Activated naive CD4-positive, alpha-beta T cell treated with anti-CD3 and anti-CD28 coated beads, Interleukin-2, amount 50 U/mL, for 24 hours (primary cell): Measurements from ENCODE around the gene SEBOX.
"Not testable (repeated sequence)": the region's sequence is repeated elsewhere in the genome, so short reads cannot be mapped to it uniquely, and the experiment has no call there.

Experiments
- H3K27ac Mint-ChIP-seq: one replicate; pipeline ENCODE4 v1.8.0; 2021; ENCODE audit warnings: mild to moderate bottlenecking, mixed read lengths
- H3K27me3 Mint-ChIP-seq: one replicate; pipeline ENCODE4 v1.8.0; 2021; ENCODE audit warnings: mixed read lengths
- H3K36me3 Mint-ChIP-seq: one replicate; pipeline ENCODE4 v1.8.0; 2021; ENCODE audit warnings: mixed read lengths
- H3K4me1 Mint-ChIP-seq: one replicate; pipeline ENCODE4 v1.8.0; 2021; ENCODE audit warnings: mixed read lengths
- H3K4me3 Mint-ChIP-seq: one replicate; pipeline ENCODE4 v1.8.0; 2021; ENCODE audit warnings: mild to moderate bottlenecking, mixed read lengths
- H3K9me3 Mint-ChIP-seq: one replicate; pipeline ENCODE4 v1.8.0; 2021; ENCODE audit warnings: mixed read lengths

Gene SEBOX

GRCh38 chr17:28340374-28340773 lies 24.6 kb downstream of the SEBOX start:
- no peaks in the 10 kb centered on the region for H3K9me3 Mint-ChIP-seq
- H3K36me3 Mint-ChIP-seq = peaks cover 4% of the 10 kb centered on the region
- H3K4me1 Mint-ChIP-seq = peaks cover 26% of the 10 kb centered on the region
- H3K4me3 Mint-ChIP-seq = no peak overlapping the region
- no peaks in the 10 kb centered on the region for H3K27me3 Mint-ChIP-seq
- H3K27ac Mint-ChIP-seq = peak overlapping the region; percentile 59

- H3K27me3 Mint-ChIP-seq = no peaks in the 10 kb centered on the region
- peaks cover 31% of the 10 kb centered on the region for H3K4me1 Mint-ChIP-seq
- no peak overlapping the region for H3K27ac Mint-ChIP-seq
- no peaks in the 10 kb centered on the region for H3K9me3 Mint-ChIP-seq
- H3K4me3 Mint-ChIP-seq = no peak overlapping the region
- H3K36me3 Mint-ChIP-seq = peaks cover 4% of the 10 kb centered on the region
These were observed 25.6 kb downstream of the SEBOX start for GRCh38 chr17:28339431-28339830.

GRCh38 chr17:28338769-28339212 lies 26.2 kb downstream of the SEBOX start:
- H3K4me3 Mint-ChIP-seq, H3K27ac Mint-ChIP-seq, H3K9me3 Mint-ChIP-seq, H3K27me3 Mint-ChIP-seq, H3K36me3 Mint-ChIP-seq: not testable (repeated sequence)
- H3K4me1 Mint-ChIP-seq = peaks cover 37% of the 10 kb centered on the region

GRCh38 chr17:28338056-28338768 lies 26.8 kb downstream of the SEBOX start:
- H3K9me3 Mint-ChIP-seq = no peaks in the 10 kb centered on the region
- no peak overlapping the region for H3K27ac Mint-ChIP-seq
- H3K4me3 Mint-ChIP-seq = no peak overlapping the region
- H3K4me1 Mint-ChIP-seq = peaks cover 43% of the 10 kb centered on the region
- no peaks in the 10 kb centered on the region for H3K36me3 Mint-ChIP-seq
- H3K27me3 Mint-ChIP-seq = no peaks in the 10 kb centered on the region

DNA sequence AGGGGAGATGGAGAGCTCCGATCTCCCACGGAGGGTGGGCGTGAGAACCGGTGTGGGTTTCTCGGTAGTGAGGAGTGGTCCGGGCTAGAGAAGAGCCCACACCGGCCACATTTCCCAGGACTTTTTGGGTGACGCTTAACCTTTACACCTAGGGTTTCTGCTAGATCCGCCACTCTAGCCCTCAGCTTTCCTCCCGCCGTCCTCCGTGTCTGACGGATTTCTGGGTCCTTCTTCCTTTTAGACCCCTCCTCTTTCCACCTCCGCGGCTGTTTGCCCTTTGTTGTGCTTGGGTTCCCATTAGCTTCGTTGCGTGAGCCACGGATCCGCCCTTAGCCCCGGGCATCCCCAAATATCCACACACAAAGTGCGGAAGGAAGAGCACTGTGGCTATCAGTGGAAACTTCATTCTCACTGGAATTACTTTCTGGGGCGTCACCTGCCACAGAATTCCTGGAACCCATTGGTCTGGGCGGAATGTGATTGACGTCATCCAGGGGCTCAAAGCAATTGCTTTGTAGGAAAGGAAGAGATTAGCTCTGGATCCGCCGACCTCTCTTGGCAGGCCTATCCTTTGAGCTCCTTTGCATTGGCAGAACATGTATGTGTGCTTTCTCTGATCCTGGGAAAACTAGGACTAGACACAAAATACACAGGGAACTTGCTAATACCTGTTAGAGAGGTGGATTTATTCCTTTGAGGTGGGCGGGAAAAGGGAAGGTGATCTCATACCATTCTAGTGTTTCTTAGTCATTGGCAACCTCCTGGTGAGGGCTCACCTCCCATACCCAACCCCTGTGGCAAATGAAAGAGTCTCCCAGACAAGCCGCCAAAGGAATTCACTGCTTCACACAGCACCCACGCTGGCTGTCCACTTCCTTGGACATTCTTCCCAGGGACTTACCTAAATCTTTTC lies 28.8 kb downstream of the SEBOX start:
- H3K36me3 Mint-ChIP-seq = no peaks in the 10 kb centered on the region
- peaks cover 53% of the 10 kb centered on the region for H3K4me1 Mint-ChIP-seq
- peak overlapping the region; percentile 23 for H3K27ac Mint-ChIP-seq
- peak overlapping the region; percentile 99 for H3K4me3 Mint-ChIP-seq
- no peaks in the 10 kb centered on the region for H3K27me3 Mint-ChIP-seq
- no peaks in the 10 kb centered on the region for H3K9me3 Mint-ChIP-seq

DNA sequence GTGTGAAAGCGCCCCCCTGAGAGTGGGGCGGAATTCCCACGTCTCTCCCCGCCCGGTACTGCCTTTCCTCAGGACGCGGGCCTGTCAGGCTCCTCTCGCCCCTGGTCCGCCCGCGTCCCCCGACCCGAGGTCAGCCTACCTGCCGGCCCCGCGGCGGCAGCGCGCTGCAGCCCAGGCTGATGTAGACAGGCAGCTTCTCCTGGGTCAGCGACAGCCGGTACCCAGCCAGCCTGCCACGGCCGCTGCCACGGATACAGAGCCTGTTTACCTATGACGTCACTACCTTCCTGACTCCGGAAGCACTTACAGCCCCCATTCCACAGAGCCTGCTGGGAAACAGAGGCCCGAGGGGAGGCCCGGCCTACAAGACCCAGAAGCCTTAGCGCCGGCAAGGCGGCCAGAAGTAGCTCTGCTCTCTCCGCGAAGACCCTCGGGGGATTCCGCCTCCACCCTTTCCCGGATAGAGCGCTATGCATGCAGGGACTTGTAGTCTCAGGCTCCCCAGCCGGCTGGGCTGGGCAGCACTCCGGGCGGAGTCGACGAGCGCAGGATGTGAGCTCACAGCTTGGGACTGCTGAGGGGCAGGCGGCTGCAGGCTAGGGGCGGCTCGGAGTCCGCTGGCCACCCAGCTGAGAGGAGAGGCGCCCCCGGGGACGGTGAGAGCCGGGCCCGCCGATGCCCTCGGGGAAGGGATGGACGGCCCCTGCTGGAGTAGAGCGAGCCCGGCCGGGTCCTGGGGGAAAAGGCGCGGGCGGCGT lies 29.6 kb downstream of the SEBOX start, which contains the start of the genes IFT20 and TNFAIP1:
IFT20 (minus strand) TSS at position 272 of the 758 bp plus-strand sequence. CDS start 3,487 bp downstream, outside the sequence.
TNFAIP1 (plus strand) TSS at position 561 of the 758 bp plus-strand sequence. CDS start 3,761 bp downstream, outside the sequence.
- Mint-ChIP-seq H3K9me3 (no peaks in the 10 kb centered on the region), H3K4me3 (peak within 1 kb of the TSS; percentile 99), H3K4me1 (peaks cover 53% of the 10 kb centered on the region), H3K27ac (peak within 1 kb of the TSS; percentile 97), H3K27me3 (no peaks in the 10 kb centered on the region), H3K36me3 (no peaks in the 10 kb centered on the region)

DNA sequence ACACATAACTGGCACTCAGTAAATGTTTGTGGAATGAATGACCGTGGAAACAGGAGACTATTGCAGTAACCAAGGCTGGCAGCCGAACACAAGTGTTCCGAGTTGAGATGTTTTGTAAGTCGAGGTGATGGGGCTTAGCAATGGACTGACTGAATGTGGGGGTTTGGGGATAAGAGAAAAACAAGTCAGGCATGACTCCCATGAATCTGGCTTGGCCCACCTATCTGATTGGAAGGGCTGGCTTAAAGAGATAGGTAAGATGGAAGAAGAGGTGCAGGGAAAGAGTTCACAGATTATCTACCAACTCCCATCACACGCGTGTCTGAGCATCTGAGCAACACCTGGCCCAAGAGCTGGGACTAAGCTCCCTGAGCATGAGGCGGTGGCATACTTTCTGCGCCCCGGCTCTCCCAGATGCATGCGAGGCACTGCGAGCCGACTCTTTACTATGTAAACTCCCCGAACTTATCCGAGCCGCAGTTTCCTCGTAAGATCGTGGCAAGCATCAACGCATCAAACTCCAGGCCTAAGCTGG lies 30.3 kb downstream of the SEBOX start:
- peak overlapping the region; percentile 99 for H3K4me3 Mint-ChIP-seq
- peaks cover 53% of the 10 kb centered on the region for H3K4me1 Mint-ChIP-seq
- no peaks in the 10 kb centered on the region for H3K9me3 Mint-ChIP-seq
- peak overlapping the region; percentile 97 for H3K27ac Mint-ChIP-seq
- H3K27me3 Mint-ChIP-seq = no peaks in the 10 kb centered on the region
- no peaks in the 10 kb centered on the region for H3K36me3 Mint-ChIP-seq

- Mint-ChIP-seq H3K9me3 (no peaks in the 10 kb centered on the region), H3K4me3 (peak overlapping the region; percentile 99)
These were observed 30.8 kb downstream of the SEBOX start for GRCh38 chr17:28334171-28334570.

GRCh38 chr17:28333083-28333746 lies 31.8 kb downstream of the SEBOX start:
- Mint-ChIP-seq H3K27ac (no peak overlapping the region), H3K4me3 (peak overlapping the region; percentile 99), H3K36me3 (no peaks in the 10 kb centered on the region), H3K27me3 (no peaks in the 10 kb centered on the region), H3K4me1 (peaks cover 47% of the 10 kb centered on the region), H3K9me3 (no peaks in the 10 kb centered on the region)

More at GRCh38 chr17:28334171-28334570, 30.8 kb downstream of the SEBOX start:
- Mint-ChIP-seq H3K27me3 (no peaks in the 10 kb centered on the region), H3K27ac (peak overlapping the region; percentile 60), H3K4me1 (peaks cover 53% of the 10 kb centered on the region), H3K36me3 (no peaks in the 10 kb centered on the region)

- no peaks in the 10 kb centered on the region for H3K9me3 Mint-ChIP-seq
- peak overlapping the region; percentile 66 for H3K4me3 Mint-ChIP-seq
- no peak overlapping the region for H3K27ac Mint-ChIP-seq
- peaks cover 36% of the 10 kb centered on the region for H3K4me1 Mint-ChIP-seq
- no peaks in the 10 kb centered on the region for H3K27me3 Mint-ChIP-seq
- peaks cover under 1% of the 10 kb centered on the region for H3K36me3 Mint-ChIP-seq
These were observed 33.0 kb downstream of the SEBOX start for GRCh38 chr17:28331891-28332420.

DNA sequence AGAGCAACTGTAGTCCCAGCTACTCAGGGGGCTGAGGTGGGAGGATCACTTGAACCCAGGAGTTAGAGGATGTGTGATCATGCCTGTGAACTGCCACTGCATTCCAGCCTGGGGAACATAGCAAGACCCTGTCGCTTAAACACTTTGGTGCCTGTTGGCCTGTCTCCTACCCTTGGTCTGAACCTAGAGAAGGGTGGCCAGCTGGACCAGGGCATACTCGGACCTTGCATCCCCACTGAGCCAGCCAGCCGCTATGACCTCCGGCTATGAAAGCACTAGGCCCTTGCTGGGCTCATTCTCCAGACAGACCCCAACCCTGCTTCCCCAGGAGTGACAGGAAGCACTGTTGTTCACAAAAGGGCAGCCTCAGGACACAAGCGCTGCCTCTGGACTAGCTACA lies 34.3 kb downstream of the SEBOX start:
- no peak overlapping the region for H3K4me3 Mint-ChIP-seq
- no peak overlapping the region for H3K27ac Mint-ChIP-seq
- H3K4me1 Mint-ChIP-seq = peaks cover 27% of the 10 kb centered on the region
- no peaks in the 10 kb centered on the region for H3K9me3 Mint-ChIP-seq
- H3K27me3 Mint-ChIP-seq = no peaks in the 10 kb centered on the region
- H3K36me3 Mint-ChIP-seq = peaks cover 2% of the 10 kb centered on the region

DNA sequence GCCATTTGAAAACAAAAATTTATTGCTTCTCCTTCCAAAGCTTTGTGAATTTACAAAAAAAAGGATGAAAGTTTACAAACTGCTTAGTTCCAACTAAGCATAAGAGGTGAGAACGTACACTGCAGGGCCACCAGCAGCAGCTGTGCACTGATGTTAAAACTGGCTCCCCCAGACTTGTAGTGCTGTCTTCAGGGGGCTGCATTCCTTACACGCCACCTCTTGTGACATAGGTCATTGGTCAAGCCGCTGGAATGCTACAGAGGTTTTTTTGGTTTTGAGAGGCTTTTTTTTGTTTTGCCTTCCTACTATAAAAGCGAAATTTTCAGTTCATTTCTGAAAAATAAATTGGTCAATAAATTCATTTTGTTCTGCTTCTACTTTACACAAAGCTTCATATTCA lies 36.7 kb downstream of the SEBOX start:
- Mint-ChIP-seq H3K9me3 (no peaks in the 10 kb centered on the region), H3K36me3 (peaks cover 2% of the 10 kb centered on the region), H3K27ac (no peak overlapping the region), H3K4me1 (peaks cover 11% of the 10 kb centered on the region), H3K4me3 (no peak overlapping the region), H3K27me3 (no peaks in the 10 kb centered on the region)

DNA sequence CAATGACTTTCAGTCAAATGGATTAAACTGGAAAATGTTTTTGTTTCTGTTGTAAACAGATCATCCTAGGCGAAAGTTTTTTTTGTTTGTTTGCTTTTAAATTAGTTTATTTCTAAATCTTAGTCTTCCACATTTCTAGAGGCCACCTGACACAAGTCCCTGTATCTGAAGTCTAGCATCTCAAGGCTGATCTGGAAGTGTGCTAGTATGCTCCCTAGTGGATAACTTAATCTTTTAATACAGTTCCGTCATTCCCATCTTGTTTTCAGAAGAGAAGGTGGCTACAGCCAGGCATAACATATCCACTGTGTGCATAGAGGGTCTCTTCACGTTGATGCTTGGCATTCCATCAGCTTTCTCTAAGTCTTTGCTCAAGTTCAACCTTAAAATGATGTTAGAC lies 37.3 kb downstream of the SEBOX start:
- Mint-ChIP-seq H3K27me3 (no peaks in the 10 kb centered on the region), H3K4me3 (no peak overlapping the region), H3K4me1 (peaks cover 7% of the 10 kb centered on the region), H3K9me3 (no peaks in the 10 kb centered on the region), H3K27ac (no peak overlapping the region), H3K36me3 (peaks cover 2% of the 10 kb centered on the region)

DNA sequence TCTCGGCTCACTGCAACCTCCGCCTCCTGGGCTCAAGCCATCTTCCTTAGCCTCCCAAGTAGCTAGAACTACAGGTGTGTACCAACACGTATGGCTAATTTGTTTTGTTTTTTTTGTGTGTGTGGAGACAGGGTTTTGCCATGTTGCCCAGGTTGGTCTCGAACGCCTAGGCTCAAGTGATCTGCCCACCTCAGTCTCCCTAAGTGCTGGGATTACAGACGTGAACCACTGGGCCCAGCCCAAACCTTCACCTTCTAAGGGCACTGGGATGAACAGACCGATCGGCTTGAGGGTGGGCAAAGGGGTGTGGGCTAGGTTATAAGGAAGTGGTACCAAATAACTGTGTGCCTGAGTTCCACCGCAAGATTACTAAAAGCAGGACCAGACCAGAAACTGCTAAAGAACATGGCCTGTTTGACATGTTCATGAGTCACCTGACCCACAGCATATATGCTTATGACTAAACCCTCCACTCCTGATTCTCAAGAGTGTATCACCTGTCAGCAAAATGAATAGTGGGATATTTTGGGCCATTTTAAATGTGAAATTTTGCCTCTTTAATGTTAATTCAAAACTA lies 37.9 kb downstream of the SEBOX start:
- H3K27ac Mint-ChIP-seq = no peak overlapping the region
- H3K4me1 Mint-ChIP-seq = peaks cover 2% of the 10 kb centered on the region
- no peak overlapping the region for H3K4me3 Mint-ChIP-seq
- H3K9me3 Mint-ChIP-seq = no peaks in the 10 kb centered on the region
- H3K36me3 Mint-ChIP-seq = peaks cover 2% of the 10 kb centered on the region
- H3K27me3 Mint-ChIP-seq = no peaks in the 10 kb centered on the region
